A172 (cell line): ENCODE measurements around the gene CBLB. TPM values are rescaled to one million over a fixed set of nuclear protein-coding genes. Genes with fewer than 3 reads are reported as not detected.
"Not testable (repeated sequence)": the region's sequence is repeated elsewhere in the genome, so short reads cannot be mapped to it uniquely, and the experiment has no call there.

Source experiments
- DNase-seq: peaks from one replicate; pipeline ENCODE4 v3.0.0-alpha.2; 2015; ENCODE audit warnings: low spot score
- total RNA-seq: library from RNA; depleted of rRNA; stranded (reverse); fragments of >200 nt; shearing (Covaris generic); gene quantifications from 2 replicates; pipeline ENCODE4 v1.2.3, GENCODE V29; 2014

CBLB gene
- total RNA-seq, 1 experiment from 2014 or later, result 36.6 TPM

DNA sequence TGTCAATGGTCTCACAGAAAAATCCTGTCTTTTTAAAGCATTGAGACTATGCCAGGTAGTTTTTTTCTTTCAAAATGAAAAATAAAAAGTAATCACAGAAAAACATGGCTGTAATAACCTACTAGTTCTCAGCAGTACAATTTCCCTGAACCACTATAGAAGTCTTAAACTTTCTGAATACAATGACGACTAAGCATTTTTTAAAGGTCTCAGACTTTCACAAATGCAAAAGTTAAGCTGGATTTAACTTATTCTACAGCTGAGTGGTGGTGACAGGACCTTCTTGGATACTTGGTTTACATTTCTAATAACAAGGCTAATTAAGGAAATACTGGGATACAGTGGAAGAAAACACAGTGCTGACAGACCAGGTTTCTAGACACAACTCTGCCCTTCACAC is 81.8 kb downstream of the CBLB start:
- no peak for DNase-seq

DNA sequence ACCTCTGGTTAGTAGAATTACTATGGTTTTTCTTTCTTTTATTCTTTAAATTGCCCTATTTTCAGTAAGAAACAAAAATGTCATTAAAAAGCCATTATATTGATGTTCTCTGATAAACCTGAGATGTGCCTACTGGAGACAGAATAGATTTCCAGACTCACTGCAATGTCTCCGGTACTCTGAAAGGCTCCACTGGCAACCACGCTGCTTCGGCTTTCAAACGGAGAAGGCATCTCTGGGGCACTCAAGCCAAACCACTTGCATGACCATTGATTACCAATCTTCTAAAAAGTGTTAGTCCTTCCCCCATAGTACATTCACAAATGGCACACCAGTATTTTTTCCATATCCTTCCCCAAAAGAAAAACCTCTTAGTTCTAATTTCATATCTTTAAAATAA is 82.6 kb downstream of the CBLB start:
- no peak for DNase-seq

DNA sequence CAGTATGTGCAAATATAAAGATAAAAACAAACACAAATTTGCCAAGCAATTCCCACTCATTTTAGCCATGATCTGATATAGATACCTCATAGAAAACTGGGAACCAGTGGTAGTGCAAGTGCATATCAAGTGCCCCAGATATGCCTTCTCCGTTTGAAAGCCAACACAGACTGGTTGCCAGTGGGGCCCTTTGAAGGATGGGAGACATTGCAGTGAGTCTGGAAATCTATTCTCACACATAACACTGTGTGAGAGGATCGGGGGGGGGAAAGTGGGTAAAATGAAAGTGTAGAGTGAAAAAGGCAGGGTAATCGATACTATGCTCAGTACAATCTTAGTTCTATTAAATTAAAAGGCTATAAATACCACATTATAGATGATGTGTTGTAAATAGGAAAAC is 83.0 kb downstream of the CBLB start:
- no peak for DNase-seq

DNA sequence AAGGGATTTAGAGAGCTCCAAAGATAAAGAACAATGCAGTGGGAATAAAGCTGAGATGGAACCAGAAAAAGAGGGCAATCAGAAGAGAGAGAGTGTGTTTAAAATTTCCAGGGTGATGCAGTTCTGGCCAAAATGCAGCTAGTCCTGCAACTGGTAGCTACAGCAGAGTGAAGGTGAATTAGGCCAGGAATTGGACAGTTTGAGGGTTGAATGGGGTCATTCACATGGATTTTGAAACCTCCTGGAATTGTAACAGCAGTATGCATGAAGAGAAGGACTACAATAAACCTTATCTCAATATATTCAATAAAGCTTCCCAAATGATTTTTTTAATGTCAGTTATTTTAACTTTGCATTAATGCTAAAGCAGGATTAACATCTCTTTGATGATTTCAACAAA is 85.2 kb downstream of the CBLB start:
- DNase-seq, result no peak

DNA sequence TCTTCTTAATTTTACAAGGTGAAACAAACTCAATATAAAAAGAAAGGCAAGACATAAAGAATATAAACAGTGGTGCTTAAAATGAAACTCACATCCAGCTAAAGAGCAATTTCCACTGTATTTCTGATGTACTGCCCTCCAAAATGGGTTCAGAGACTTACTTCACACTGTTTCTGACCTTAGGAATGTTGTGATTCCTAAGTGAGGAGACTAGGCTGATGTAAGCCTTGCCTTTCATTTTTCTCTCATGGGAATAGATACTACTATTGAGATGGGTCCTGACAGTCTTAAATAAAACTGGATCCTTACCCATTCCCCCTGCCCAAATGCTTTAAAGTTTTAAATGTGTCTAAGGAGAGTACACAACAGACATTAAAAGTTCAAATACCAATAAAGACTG is 86.9 kb downstream of the CBLB start:
- no peak for DNase-seq

DNA sequence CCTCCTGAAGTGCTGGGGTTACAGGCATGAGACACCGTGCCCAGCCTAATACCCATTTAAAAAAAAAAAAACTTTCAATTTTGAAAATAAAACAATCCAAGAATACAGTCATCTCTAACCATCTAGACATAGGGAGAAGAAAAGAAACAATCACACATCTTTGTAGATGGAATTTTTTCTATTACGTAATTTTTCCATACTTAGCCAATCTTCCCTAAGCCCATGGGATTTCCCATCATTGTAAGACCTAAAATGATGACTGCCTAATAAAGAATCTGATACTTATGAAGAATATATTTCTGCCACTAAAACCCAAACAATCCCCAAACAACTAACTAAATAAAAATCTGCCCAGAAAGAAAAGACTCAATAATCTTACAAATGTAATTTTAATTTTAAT is 88.7 kb downstream of the CBLB start:
- DNase-seq, result no peak

DNA sequence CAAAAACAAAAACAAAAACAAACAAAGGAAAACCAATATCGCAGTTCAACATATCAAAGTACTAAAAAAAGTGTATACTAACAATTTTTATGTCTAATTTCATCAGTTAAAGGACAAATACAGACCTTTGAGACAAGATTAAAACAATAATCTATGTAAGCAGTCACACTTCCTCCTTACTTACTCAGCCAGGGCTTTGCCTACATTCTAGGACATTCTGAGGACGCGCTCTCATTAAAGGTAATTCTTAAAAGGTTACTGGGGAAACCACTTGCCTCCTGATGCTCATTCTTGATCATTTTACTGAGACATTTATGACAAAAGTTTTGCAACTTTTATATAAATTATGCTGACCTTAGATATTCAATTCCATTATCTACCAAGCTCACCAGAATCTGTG is 93.4 kb downstream of the CBLB start:
- no peak for DNase-seq

DNA sequence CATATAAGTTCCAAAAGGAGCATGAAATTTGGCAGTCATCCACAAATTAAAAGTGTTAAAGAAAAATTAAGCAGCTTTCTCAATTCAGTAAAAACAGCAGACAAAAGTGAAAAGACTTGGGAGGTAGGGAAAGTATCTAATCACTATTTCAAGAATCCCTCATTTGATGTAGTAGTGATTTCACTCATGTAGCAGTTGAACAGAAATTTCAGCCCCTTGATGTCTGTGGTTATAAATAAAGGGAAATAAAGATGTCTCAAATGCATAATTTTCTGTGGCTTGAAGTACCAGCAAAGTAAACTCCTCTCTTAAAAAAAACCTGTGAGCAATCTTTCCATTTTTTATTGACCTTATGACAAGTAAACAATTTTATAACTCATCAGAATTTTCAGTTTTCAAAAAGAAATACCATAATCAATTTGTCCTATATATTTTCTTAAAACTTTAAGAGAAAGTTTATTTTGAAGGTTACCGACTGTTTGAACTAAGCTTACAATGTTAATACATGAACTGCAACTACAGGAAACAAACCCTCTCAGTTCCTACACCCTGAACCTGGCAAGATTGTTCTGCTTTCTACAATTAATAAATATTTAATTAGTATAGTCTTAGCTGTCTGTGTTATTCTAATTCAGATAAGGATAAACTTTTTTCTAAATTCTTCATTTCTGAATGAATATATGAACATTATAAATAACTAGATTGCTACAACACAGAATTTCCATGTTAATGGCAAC is 94.2 kb downstream of the CBLB start:
- DNase-seq, result no peak

DNA sequence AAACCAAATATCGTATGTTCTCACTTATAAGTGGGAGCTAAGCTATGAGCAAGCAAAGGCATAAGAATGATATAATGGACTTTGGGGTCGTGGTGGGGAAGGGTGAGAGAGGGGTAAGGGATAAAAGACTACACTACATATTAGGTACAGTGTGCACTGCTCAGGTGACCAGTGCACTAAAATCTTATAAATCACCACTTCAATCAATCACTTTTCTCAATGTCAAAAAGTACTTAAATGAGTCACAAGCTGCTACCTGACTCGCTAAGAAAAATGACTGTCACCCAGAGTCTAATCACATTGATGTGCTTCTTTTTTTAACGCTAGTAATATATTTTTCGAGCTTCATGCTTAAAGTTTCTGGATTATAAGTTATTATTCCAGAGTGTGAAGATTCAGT is 95.5 kb downstream of the CBLB start:
- DNase-seq, result no peak

DNA sequence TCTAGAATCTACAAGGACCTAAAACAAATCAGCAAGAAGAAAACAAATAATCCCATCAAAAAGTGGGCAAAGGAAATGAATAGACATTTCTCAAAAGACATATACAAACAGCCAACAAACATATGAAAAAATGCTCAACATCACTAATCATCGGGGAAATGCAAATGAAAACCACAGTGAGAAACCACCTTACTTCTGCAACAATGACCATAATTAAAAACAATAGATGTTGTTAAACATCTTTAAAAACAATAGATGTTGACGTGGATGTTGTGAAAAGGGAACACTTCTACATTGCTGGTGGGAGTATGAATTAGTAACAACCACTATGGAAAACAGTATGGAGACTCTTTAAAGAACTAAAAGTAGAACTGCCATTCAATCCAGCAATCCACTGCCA is 96.2 kb downstream of the CBLB start:
- no peak for DNase-seq

DNA sequence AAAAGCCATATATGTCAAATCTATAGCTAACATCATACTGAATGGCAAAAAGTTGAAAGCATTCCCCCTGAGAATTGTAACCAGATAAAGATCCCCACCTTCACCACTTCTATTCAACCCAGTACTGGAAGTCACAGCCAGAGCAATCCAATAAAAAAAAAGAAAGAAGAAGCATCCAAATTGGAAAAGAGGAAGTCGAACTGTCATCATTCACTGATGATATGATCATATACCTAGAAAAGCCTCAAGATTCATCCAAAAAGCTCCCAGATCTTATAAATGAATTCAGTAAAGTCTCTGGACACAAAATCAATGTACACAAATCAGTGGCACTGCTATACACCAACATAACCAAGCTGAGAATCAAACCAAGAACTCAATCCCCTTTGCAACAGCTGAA is 97.4 kb downstream of the CBLB start:
- no peak for DNase-seq

DNA sequence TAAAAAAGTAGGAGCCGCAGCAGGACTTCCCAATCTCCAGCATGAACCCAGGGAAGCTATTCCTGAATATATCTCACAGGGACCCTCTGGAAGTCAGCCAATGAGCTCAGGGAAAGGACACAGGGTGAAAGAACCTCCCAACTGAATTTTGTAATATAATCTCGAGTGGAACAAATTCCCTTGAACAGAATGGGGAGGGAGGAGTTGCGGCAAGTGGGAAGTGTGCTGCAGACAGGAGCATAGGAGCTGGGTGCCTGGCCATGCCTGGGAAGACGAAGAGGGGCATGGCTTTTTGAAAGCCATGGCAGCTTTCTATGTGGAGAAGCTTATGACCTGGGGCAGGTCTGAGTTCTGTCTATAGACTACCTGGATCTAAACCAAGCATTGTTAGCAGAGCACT is 98.4 kb downstream of the CBLB start:
- DNase-seq, result no peak

DNA sequence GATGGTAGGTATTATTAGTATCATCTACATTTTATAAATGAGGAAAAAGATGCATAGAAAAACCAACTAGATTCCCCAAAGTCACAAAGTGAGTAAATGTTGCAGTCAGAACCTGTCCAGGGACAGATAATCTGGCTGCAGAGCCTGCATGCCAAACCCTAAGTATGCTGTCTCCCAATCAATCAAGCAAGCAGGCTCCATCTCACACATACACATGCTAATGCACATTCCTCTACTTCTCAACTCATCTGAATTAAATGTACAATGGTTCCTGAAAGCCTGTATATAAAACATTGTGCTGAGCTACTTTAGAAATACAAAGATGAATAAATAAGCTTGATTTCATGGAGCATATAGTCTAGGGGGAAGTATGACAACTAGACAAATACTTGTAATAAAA is 101.0 kb downstream of the CBLB start:
- DNase-seq, result no peak

DNA sequence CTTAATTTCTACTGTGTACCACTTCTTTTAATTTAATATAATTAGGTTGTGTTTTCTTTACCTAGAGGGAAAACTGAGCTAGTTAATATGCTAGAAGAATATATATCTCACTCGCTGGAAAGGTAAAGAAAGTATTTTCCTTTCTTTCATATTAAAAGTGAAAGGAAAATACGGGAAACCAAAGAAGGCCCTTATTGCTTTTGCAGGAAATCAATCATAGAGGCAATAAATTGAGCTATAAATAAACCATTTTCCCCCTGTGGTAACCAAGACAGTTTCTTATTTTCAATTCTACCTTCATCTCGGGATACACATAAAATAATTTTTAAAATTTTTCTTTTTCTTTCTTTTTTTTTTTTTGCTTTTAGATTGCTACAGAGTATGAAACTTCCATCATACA is 101.6 kb downstream of the CBLB start:
- DNase-seq, result no peak

DNA sequence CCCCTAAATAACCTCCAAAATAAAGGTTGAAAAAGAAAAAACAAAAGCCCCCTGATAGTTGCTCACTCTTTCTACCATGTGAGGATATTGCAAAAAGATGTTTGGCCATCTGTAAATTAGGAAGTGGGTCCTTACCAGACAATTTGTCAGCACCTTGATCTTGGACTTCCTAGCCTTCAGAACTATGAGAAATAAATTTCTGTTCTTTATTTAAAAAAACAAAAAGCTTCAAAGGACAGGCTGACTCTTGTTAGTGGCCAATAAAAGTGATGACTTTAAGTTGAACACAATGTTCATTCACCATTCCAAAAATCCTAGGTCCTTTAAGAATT is 103.5 kb downstream of the CBLB start:
- no peak for DNase-seq

DNA sequence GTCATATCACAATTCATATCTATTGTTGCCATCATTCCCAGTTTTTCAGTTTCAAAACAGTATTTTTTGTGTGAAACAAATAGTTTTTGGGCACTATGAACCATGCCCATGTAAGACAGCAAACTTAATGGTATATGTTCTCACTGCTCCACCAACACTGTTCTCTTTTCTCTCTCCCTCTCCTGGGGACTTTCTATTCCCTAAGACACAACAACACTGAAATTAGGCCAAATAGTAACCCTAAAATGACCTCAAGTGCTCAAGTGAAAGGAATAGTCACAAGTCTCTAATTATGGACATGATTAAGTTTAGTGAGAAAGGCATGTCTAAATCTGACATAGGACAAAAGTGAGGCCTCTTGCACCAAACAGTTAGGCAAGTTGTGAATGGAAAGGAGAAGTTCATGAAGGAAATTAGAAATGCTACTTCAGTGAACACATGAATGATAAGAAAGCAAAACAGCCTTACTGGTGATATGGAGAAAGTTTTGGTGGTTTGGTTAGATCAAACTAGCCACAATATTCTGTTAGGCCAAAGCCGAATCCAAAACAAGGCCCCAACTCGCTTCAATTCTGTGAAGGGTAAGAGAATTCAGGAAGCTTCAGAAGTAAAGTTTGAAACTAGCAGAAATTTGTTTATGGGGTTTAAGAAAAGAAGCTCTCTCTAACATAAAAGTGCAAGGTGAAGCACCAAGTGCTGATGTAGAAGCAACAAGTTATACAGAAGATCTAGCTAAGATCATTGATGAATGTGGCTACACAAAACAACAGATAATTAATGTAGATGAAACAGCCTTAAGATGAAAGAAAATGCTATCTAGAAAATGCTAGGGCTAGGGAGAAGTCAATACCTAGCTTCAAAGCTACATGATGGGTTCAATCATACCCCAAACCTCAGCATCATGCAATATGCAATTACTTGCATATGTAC is 104.2 kb downstream of the CBLB start:
- no peak for DNase-seq

DNA sequence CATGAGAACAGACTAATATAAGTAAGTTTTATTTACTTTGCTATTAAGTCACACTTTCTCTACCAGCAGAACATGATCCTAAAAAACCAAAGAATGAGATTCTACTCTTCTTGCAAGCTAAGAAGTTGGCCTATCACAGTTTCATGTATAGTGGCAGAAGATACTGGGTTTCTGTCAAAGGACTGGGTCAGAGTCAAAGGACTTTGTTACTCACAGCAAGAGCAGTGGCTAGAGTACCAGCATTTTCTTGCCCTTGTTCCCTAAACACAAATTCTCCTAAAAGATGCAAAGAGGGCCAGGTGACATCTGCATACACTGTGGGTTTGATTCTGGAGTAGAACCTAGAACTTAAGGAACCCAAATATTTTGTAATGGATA is 105.2 kb downstream of the CBLB start:
- DNase-seq, result no peak

DNA sequence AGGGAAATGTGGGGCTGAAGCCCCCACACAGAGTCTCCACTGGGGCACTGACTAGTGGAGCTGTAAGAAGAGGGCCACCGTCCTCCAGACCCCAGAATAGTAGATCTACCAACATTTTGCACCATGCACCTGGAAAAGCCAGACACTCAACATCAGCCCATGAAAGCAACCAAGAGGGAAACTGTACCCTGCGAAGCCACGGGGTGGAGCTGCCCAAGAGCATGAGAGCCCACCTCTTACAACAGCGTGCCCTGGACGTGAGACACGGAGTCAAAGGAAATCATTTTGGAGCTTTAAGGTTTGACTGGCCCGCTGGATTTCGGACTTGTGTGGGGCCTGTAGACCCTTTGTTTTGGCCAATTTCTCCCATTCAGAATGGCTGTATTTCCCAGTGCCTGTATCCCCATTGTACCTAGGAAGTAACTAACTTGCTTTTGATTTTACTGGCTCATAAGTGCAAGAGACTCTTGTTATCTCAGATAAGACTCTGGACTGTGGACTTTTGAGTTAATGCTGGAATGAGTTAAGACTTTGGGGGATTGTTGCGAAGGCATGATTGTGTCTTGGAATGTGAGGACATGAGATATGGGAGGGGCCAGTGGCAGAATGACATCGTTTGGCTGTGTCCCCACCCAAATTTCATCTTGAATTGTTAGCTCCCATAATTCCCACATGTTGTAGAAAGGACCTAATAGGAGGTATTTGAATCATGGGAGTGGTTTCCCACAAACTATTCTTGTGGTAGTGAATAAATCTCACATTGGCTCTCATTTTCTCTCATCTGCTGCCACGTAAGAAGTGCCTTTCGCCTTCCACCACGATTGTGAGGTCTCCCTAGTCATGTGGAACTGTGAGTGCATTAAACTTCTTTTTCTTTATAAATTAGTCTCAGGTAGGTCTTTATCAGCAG is 105.8 kb downstream of the CBLB start:
- no peak for DNase-seq

DNA sequence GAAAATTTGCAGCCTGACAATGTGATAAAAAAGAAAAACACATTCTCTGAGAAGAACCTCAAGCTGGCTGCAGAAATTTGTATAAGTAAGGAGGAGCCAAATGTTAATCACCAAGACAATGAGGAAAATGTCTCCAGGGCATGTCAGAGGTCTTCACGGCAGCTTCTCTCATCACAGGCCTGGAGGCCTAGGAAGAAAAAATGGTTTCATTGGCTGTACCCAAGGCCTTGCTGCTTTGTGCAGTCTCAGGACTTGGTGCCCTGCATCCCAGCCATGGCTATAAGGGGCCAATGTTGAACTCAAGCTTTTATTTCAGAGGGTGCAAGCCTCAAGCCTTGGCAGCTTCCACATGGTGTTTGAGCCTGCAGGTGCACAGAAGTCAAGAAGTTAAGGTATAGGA is 106.6 kb downstream of the CBLB start:
- not testable (repeated sequence) for DNase-seq

DNA sequence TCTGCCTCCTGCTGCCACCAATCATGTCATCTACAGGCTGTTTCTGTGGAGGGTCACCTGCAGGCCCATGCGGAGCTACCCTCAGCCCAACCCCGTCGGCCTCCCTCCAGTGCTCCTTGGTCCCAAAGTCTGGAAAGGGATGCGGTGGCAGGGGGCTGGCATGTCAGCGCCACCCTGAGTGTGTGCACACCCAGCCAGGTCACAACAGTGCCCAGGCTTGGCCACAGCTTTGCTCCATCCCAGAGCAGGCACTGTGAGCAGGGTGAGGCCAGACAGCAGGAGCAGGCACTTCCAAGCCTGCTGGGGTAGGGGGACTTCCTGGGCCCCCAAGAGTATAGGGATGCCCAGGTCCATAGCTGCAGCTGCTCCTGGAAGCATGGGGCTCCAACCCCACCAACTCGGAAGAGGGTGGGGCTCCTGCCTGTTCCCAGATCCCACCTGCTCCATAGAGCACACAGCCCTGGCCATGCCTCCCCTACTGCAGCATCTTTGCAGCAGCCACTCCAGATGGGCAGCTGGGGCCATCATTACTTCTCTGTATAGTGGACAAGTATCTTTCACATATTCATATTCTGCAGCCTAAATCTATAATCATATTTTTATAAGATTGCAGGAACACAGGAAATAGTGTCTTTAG is 109.3 kb downstream of the CBLB start:
- DNase-seq, result no peak

DNA sequence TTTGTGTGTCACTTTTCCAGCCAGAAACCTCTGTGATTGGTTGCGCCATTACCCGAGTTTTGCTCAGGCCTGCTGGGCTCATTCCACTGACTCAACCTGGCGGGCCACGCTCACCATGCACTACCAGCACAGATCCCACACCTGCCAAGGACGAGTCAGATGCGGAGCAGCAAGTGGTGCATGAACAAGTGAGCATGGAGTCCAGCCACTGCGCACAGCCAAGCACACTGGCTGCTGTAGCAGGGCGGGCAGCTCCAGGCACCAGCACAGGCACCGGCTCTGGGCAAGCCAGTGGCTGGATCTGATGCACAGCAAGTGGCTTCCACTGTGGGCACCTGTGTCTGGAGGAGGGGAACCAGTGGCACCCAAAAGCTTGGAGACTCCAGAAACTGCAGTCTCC is 110.4 kb downstream of the CBLB start:
- no peak for DNase-seq
